GM13976 (cell line): ENCODE data around the gene ANKRD27.

Experiments used
- DNase-seq: peaks from one replicate; pipeline ENCODE4 v3.0.0; 2012; ENCODE audit warnings: low spot score
- in situ Hi-C: fragments of 300-500 bp; cut with MboI; formaldehyde crosslinking; loops from one replicate; pipeline ENCODE4 v1.12.0; 2022; ENCODE audit warnings: low sequenced_read_pairs, mixed read lengths, inconsistent platforms; ENCODE audit not compliant: unreplicated experiment
- TF ChIP-seq, protein P1 (sequence below): IDR thresholded peaks from 2 replicates; pipeline ENCODE4 v1.5.1; 2012; ENCODE audit warnings: borderline replicate concordance, mild to moderate bottlenecking; ENCODE audit not compliant: insufficient read depth; ENCODE audit errors: extremely low read depth, missing control alignments, control extremely low read depth

The ANKRD27 gene

DNA sequence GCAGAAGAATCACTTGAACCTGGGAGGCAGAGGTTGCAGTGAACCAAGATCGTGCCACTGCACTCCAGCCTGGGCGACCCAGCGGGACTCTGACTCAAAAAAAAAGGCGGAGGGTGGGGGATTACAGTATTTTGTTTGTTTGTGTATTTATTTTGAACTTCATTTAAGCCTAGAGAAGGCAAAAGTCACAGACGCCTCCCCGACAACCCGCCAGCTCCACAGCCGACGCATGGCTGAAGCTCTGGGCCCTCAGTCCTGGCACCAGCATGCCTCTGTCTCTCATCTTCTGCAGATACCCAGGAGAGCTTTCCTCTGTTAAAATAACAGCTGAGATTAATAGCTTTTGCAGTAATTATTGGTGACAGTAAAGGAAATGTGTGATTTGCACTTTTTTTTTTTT is 111.2 kb downstream of the ANKRD27 start:
- no peak for DNase-seq
- in situ Hi-C loops = loop anchor here (25.0 kb wide), 2 partner anchors 226 to 1851 kb away; partner anchors contain the start of gene ZNF507
- TF ChIP-seq, protein P1, sequence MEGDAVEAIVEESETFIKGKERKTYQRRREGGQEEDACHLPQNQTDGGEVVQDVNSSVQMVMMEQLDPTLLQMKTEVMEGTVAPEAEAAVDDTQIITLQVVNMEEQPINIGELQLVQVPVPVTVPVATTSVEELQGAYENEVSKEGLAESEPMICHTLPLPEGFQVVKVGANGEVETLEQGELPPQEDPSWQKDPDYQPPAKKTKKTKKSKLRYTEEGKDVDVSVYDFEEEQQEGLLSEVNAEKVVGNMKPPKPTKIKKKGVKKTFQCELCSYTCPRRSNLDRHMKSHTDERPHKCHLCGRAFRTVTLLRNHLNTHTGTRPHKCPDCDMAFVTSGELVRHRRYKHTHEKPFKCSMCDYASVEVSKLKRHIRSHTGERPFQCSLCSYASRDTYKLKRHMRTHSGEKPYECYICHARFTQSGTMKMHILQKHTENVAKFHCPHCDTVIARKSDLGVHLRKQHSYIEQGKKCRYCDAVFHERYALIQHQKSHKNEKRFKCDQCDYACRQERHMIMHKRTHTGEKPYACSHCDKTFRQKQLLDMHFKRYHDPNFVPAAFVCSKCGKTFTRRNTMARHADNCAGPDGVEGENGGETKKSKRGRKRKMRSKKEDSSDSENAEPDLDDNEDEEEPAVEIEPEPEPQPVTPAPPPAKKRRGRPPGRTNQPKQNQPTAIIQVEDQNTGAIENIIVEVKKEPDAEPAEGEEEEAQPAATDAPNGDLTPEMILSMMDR = no peak

DNA sequence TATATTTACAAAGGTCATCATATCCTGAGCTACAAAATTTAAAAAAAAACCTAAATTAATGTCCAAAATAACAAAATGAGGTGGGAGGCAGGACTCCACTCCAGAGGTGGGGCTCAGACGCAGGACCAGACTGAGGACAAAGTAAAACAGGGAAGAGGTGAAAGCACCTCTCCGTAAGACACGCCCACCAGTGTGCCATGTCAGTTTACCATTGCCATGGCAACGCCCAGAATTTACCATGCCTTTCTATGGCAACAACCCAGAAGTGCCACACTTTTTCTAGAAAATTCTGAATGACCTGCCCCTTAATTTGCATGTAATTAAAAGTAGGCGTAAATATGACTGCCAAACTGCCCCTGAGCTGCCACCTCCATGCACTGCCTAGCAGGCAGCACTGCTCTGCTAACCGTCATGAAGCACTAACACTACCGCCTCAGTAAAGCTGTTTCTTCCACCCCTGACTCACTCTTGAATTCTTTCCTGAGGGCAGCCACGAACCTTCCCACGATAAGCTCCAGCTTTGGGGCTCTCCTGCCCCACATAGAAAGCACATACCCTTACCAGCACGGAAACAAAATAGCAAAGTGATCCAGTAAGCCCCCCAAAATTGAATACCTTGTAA is 116.3 kb downstream of the ANKRD27 start:
- in situ Hi-C loops = loop anchor here (25.0 kb wide), 2 partner anchors 221 to 1846 kb away; partner anchors contain the start of gene ZNF507
- DNase-seq = no peak
- TF ChIP-seq, protein P1 = no peak

DNA sequence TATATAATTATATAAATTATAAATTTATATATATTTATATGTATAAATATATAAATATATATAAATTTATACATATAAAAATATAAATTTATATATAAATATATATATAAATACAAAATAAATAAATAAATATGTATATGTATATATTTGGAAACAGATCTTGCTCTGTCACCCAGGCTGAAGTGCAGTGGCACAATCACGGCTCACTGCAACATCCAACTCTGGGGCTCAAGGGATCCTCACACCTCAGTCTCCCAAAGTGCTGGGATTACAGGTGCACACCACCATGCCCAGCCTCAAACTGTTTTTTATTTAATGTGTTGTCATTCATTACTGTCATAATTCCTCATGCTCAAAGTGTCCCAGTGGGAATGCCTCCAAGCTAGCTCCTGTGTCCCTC is 119.2 kb downstream of the ANKRD27 start:
- in situ Hi-C loops = loop anchor here (25.0 kb wide), 2 partner anchors 218 to 1843 kb away; partner anchors contain the start of gene ZNF507
- TF ChIP-seq, protein P1 = no peak
- DNase-seq = no peak

DNA sequence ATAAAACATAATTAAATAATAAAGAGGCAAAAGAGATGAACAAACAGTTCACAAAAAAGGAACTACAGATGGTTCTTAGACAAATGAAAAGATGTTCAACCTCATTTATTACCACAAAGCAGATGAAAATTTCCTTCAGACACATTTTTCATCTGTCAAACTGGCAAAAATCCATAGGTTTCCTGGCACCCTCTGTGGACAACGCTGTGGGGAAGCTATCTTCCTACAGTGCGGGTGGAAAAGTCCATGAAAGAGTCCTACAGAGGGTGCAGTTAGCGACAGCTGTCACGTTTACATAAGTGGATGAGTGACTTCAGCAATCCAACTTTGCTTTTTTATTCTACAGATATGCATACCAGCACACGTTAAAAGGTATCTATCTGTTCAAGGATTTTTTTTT is 124.3 kb downstream of the ANKRD27 start:
- TF ChIP-seq, protein P1 = no peak
- in situ Hi-C loops = loop anchor here (25.0 kb wide), 2 partner anchors 213 to 1838 kb away; partner anchors contain the start of gene ZNF507
- no peak for DNase-seq
